ENCODE data around the gene CLDN16. TPM values are rescaled to one million over a fixed set of nuclear protein-coding genes. Genes with fewer than 3 reads are reported as not detected.
A peak's percentile ranks its signal among the peaks of the same experiment; 100 is the strongest.

The CLDN16 gene
- total RNA-seq, 1 donor from 2014 or later = 0.20 TPM

GRCh38 chr3:190345878-190346277 lies 42.1 kb upstream of the CLDN16 start:
- H3K4me3 Mint-ChIP-seq (ENCODE audit: unreplicated experiment) = no peak overlapping the region
- H3K9me3 Mint-ChIP-seq (ENCODE audit: low read depth) = peaks cover 14% of the 10 kb centered on the region
- H3K4me1 Mint-ChIP-seq (ENCODE audit: low read depth) = peaks cover 23% of the 10 kb centered on the region
- peak overlapping the region; percentile 69 for H3K27ac Mint-ChIP-seq (ENCODE audit: unreplicated experiment)
- H3K36me3 Mint-ChIP-seq (ENCODE audit: low read depth) = peaks cover 1% of the 10 kb centered on the region
- no peaks in the 10 kb centered on the region for H3K27me3 Mint-ChIP-seq (ENCODE audit: low read depth)
- no peak for DNase-seq (ENCODE audit: low spot score)
- no peak for TF ChIP-seq CTCF (IDR thresholded peaks at IDR 0.05)

- no peak for DNase-seq (ENCODE audit: low spot score)
- no peak for TF ChIP-seq CTCF (IDR thresholded peaks at IDR 0.05)
- H3K27me3 Mint-ChIP-seq (ENCODE audit: low read depth) = no peaks in the 10 kb centered on the region
- no peak overlapping the region for H3K4me3 Mint-ChIP-seq (ENCODE audit: unreplicated experiment)
- H3K27ac Mint-ChIP-seq (ENCODE audit: unreplicated experiment) = peak overlapping the region; percentile 34
- peaks cover 1% of the 10 kb centered on the region for H3K36me3 Mint-ChIP-seq (ENCODE audit: low read depth)
- H3K9me3 Mint-ChIP-seq (ENCODE audit: low read depth) = peaks cover 14% of the 10 kb centered on the region
- peaks cover 27% of the 10 kb centered on the region for H3K4me1 Mint-ChIP-seq (ENCODE audit: low read depth)
These were observed 41.4 kb upstream of the CLDN16 start for GRCh38 chr3:190346541-190346940.

- no peaks in the 10 kb centered on the region for H3K27me3 Mint-ChIP-seq (ENCODE audit: low read depth)
These were observed 35.0 kb upstream of the CLDN16 start for GRCh38 chr3:190352861-190353457.

GRCh38 chr3:190356246-190356645 lies 31.7 kb upstream of the CLDN16 start:
- Mint-ChIP-seq H3K36me3 (ENCODE audit: low read depth) (no peaks in the 10 kb centered on the region), H3K27me3 (ENCODE audit: low read depth) (no peaks in the 10 kb centered on the region), H3K9me3 (ENCODE audit: low read depth) (peaks cover 8% of the 10 kb centered on the region), H3K4me1 (ENCODE audit: low read depth) (peaks cover 16% of the 10 kb centered on the region), H3K4me3 (ENCODE audit: unreplicated experiment) (no peak overlapping the region), H3K27ac (ENCODE audit: unreplicated experiment) (no peak overlapping the region)
- no peak for TF ChIP-seq CTCF (IDR thresholded peaks at IDR 0.05)
- DNase-seq (ENCODE audit: low spot score) = no peak

More at GRCh38 chr3:190352861-190353457, 35.0 kb upstream of the CLDN16 start:
- H3K27ac Mint-ChIP-seq (ENCODE audit: unreplicated experiment) = no peak overlapping the region
- no peak for TF ChIP-seq CTCF (IDR thresholded peaks at IDR 0.05)
- DNase-seq (ENCODE audit: low spot score) = no peak
- H3K4me3 Mint-ChIP-seq (ENCODE audit: unreplicated experiment) = no peak overlapping the region
- no peaks in the 10 kb centered on the region for H3K36me3 Mint-ChIP-seq (ENCODE audit: low read depth)
- H3K4me1 Mint-ChIP-seq (ENCODE audit: low read depth) = peaks cover 16% of the 10 kb centered on the region
- peaks cover 8% of the 10 kb centered on the region for H3K9me3 Mint-ChIP-seq (ENCODE audit: low read depth)

GRCh38 chr3:190357468-190357867 lies 30.5 kb upstream of the CLDN16 start:
- no peaks in the 10 kb centered on the region for H3K36me3 Mint-ChIP-seq (ENCODE audit: low read depth)
- no peak for TF ChIP-seq CTCF (IDR thresholded peaks at IDR 0.05)
- H3K4me3 Mint-ChIP-seq (ENCODE audit: unreplicated experiment) = no peak overlapping the region
- no peak overlapping the region for H3K27ac Mint-ChIP-seq (ENCODE audit: unreplicated experiment)
- peaks cover 16% of the 10 kb centered on the region for H3K4me1 Mint-ChIP-seq (ENCODE audit: low read depth)
- H3K27me3 Mint-ChIP-seq (ENCODE audit: low read depth) = no peaks in the 10 kb centered on the region
- no peak for DNase-seq (ENCODE audit: low spot score)
- peaks cover 8% of the 10 kb centered on the region for H3K9me3 Mint-ChIP-seq (ENCODE audit: low read depth)

All from chondrocyte (in vitro differentiated cells).